ACHN (cell line): Measurements from ENCODE around the gene EHMT2.
"Not testable (repeated sequence)": the region's sequence is repeated elsewhere in the genome, so short reads cannot be mapped to it uniquely, and the experiment has no call there.

Experiments used
- DNase-seq: peaks from one replicate; pipeline ENCODE4 v3.0.0-alpha.2; 2015
- in situ Hi-C: cut with HindIII; loops from 2 replicates; pipeline ENCODE4 v1.10.0; 2017; ENCODE audit warnings: low sequenced_read_pairs, low pct_ligation_motif_present, low pct_unique_long_range_greater_than_20kb

The EHMT2 gene

GRCh38 chr6:31860349-31860748, 37.1 kb downstream of the EHMT2 start:
- DNase-seq: no peak
- in situ Hi-C loops: no loop called here

GRCh38 chr6:31859923-31860322, 37.6 kb downstream of the EHMT2 start:
- in situ Hi-C loops: no loop called here
- DNase-seq: no peak

GRCh38 chr6:31858707-31859106, 38.8 kb downstream of the EHMT2 start:
- DNase-seq: no peak

GRCh38 chr6:31857774-31858173, 39.7 kb downstream of the EHMT2 start:
- in situ Hi-C loops, DNase-seq: not testable (repeated sequence)

More at GRCh38 chr6:31858707-31859106, 38.8 kb downstream of the EHMT2 start:
- in situ Hi-C loops: no loop called here

GRCh38 chr6:31851980-31852718, 45.3 kb downstream of the EHMT2 start:
- DNase-seq: peak; percentile 74
- in situ Hi-C loops: not testable (repeated sequence)

- peak; percentile 82 for DNase-seq
Observed at GRCh38 chr6:31851485-31851832, 46.0 kb downstream of the EHMT2 start.

GRCh38 chr6:31850765-31851484, 46.6 kb downstream of the EHMT2 start:
- DNase-seq: no peak
- in situ Hi-C loops: no loop called here

More at GRCh38 chr6:31851485-31851832, 46.0 kb downstream of the EHMT2 start:
- in situ Hi-C loops: no loop called here

- no peak for DNase-seq
- in situ Hi-C loops: no loop called here
Observed at GRCh38 chr6:31847276-31847978, 50.1 kb downstream of the EHMT2 start.

- in situ Hi-C loops: no loop called here
- DNase-seq: no peak
Observed at GRCh38 chr6:31844507-31844906, 53.0 kb downstream of the EHMT2 start.

GRCh38 chr6:31842053-31842452, 55.4 kb downstream of the EHMT2 start:
- in situ Hi-C loops: no loop called here

GRCh38 chr6:31839779-31840126, 57.7 kb downstream of the EHMT2 start:
- in situ Hi-C loops, DNase-seq: not testable (repeated sequence)

More at GRCh38 chr6:31842053-31842452, 55.4 kb downstream of the EHMT2 start:
- no peak for DNase-seq

- no peak for DNase-seq
- in situ Hi-C loops: no loop called here
Observed at GRCh38 chr6:31838968-31839367, 58.5 kb downstream of the EHMT2 start.

GRCh38 chr6:31838114-31838553, 59.4 kb downstream of the EHMT2 start:
- DNase-seq, in situ Hi-C loops: not testable (repeated sequence)

- no peak for DNase-seq
- in situ Hi-C loops: no loop called here
Observed at GRCh38 chr6:31837369-31838113, 60.0 kb downstream of the EHMT2 start.

GRCh38 chr6:31836474-31837368, 60.8 kb downstream of the EHMT2 start:
- DNase-seq: no peak
- in situ Hi-C loops: no loop called here

- no peak for DNase-seq
- in situ Hi-C loops: no loop called here
Observed at GRCh38 chr6:31836047-31836473, 61.4 kb downstream of the EHMT2 start.

- DNase-seq: peak; percentile 87
- in situ Hi-C loops: no loop called here
Observed at GRCh38 chr6:31834367-31835250, 62.9 kb downstream of the EHMT2 start.
